Lung (tissue), 13 donors: ENCODE measurements around the gene TANC2. TPM values are rescaled to one million over a fixed set of nuclear protein-coding genes. Genes with fewer than 3 reads are reported as not detected.
A peak's percentile ranks its signal among the peaks of the same experiment; 100 is the strongest.

Experiments used
- ATAC-seq: fragments of 200-7000 bp; cut with Tn5 transposase; one replicate; pipeline ENCODE4 v1.9.1; 2020; ENCODE audit warnings: moderate number of reproducible peaks; ENCODE audit not compliant: insufficient read depth, low FRiP score
- DNase-seq, 3 donors: peaks; one replicate each; pipeline ENCODE4 v3.0.0-alpha.2; 2013 to 2017
- H3K27ac ChIP-seq, 2 donors: one replicate each; pipeline ENCODE4 v1.5.1; 2013; ENCODE audit warnings: mild to moderate bottlenecking in 2 of 2, moderate library complexity in 2 of 2, control low read depth in 1 of 2, inconsistent platforms in 1 of 2, low read depth in 1 of 2, low read length in 1 of 2
- H3K27me3 ChIP-seq, 3 donors: one replicate each; pipeline ENCODE4 v1.5.1; 2013; ENCODE audit warnings: low read length in 2 of 3; ENCODE audit not compliant: control insufficient read depth in 3 of 3, insufficient read depth in 3 of 3
- H3K36me3 ChIP-seq, 4 donors: one replicate each; pipeline ENCODE4 v1.5.1; 2013; ENCODE audit warnings: low read length in 4 of 4, mild to moderate bottlenecking in 1 of 4, moderate library complexity in 1 of 4; ENCODE audit not compliant: control insufficient read depth in 4 of 4, insufficient read depth in 4 of 4
- H3K4me1 ChIP-seq, 5 donors: one replicate each; pipeline ENCODE4 v1.5.1; 2013; ENCODE audit warnings: low read length in 5 of 5, mild to moderate bottlenecking in 2 of 5, moderate library complexity in 1 of 5; ENCODE audit not compliant: control insufficient read depth in 5 of 5, insufficient read depth in 5 of 5
- H3K4me3 ChIP-seq: one replicate; pipeline ENCODE4 v1.5.1; 2013; ENCODE audit warnings: mild to moderate bottlenecking, control low read depth, moderate library complexity
- H3K9ac ChIP-seq, 2 donors: one replicate each; pipeline ENCODE4 v1.5.1; 2013; ENCODE audit warnings: low read length in 2 of 2, control low read depth in 1 of 2; ENCODE audit not compliant: insufficient read depth in 1 of 2
- H3K9me3 ChIP-seq, 4 donors: one replicate each; pipeline ENCODE4 v1.5.1; 2013; ENCODE audit warnings: low read length in 3 of 4, mild to moderate bottlenecking in 1 of 4, moderate library complexity in 1 of 4; ENCODE audit not compliant: control insufficient read depth in 4 of 4, insufficient read depth in 3 of 4
- CTCF ChIP-seq: IDR thresholded peaks from 2 replicates; pipeline ENCODE4 v1.5.1; 2012; ENCODE audit warnings: mild to moderate bottlenecking; ENCODE audit errors: control extremely low read depth, extremely low read depth
- WGBS, 2 donors: extraction: QIAGEN DNeasy Blood & Tissue Kit; methylation state at CpG; one replicate each; pipeline ENCODE4 v1.1.7; 2013; 5-methylcytosine and 5-hydroxymethylcytosine counted together
- polyA plus RNA-seq, 2 donors: library from polyadenylated mRNA; stranded (reverse); fragments of 200-250 nt; gene quantifications; one replicate each; pipeline ENCODE4 v1.2.1, GENCODE V29; 2013
- small RNA-seq: library from RNA; depleted of rRNA; stranded (forward); fragments of <200 nt; gene quantifications from one replicate; pipeline ENCODE3, GENCODE V24; 2014; ENCODE audit warnings: low replicate concordance
- total RNA-seq, 2 donors: library from RNA; depleted of rRNA in 1 of 2; stranded (reverse); fragments of >200 nt in 1 of 2; gene quantifications; one replicate each; pipeline ENCODE4 v1.2.1, GENCODE V29; 2014 to 2021
- donor health status: control.
- donor health status: control.
- donor health status: Bipolar disorder and iron deficiency.
- donor health status: healthy.
- donor health status: DM: yes; HTN: yes; CAD: no.

The TANC2 gene
- total and polyA plus RNA-seq, 4 donors: 15.0 to 136 (median 52.4) TPM

DNA sequence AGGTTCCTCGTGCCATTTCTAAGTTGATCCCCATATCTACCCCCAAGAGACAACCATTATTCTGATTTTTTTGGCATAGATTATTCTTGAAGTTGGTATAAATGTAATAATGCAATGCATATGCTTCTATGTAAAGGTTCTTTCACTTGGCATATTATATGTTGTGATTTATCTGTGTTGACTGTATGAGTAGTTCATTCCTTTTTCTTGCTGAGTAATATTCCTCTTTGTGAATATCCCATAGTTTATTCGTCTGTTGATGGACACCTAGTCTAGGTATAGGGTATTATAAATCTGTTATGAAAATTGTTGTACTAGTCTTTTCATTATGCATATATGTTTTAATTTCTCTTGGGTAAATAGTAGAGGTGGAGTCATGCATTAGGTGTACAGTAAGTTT, 36.6 kb downstream of the TANC2 start:
- peaks cover 0 to 4% (median 0%) of the 10 kb centered on the region in 5 donors for H3K4me1 ChIP-seq
- WGBS, 2 donors: 96 to 97% methylated on average over 2 of the region's 2 CpGs

DNA sequence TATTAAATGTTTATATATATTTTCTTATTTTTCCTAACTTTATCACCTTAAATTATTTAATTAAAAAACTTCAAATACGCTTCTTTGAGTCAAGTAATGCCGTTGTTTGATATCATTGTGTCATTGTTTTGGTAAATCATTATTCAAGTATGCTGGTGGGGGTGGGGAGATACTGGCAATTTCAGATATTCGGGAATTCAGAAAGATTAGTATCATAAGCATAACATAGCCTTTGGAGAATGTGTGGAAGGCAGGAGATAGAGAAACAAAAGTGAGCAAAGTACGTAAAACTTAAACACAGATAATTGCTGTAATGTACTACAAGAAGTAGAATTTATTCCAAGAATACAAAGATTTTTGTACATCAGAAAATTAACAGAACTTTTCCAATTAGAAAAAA, 49.8 kb downstream of the TANC2 start:
- H3K4me3 ChIP-seq: no peak overlapping the region
- ATAC-seq (no peak), DNase-seq (peak in 1 of 3 donors; percentile 20)
- H3K9ac ChIP-seq: no peak overlapping the region
- peaks cover 0 to 2% (median under 1%) of the 10 kb centered on the region in 4 donors for H3K36me3 ChIP-seq
- no peak overlapping the region for H3K27ac ChIP-seq
- H3K4me1 ChIP-seq: no peaks in the 10 kb centered on the region
- no peaks in the 10 kb centered on the region for H3K27me3 ChIP-seq
- TF ChIP-seq CTCF: no peak
- H3K9me3 ChIP-seq: no peaks in the 10 kb centered on the region
- 88 to 93% methylated on average over 4 of the region's 4 CpGs for WGBS, 2 donors

More for the DNA sequence above, 36.6 kb downstream of the TANC2 start:
- H3K9me3 ChIP-seq: no peaks in the 10 kb centered on the region
- peaks cover 0 to 3% (median 0%) of the 10 kb centered on the region in 4 donors for H3K36me3 ChIP-seq
- no peak for TF ChIP-seq CTCF
- ATAC-seq (no peak), DNase-seq (no peak)
- H3K4me3 ChIP-seq: no peak overlapping the region
- H3K27ac ChIP-seq: no peak overlapping the region
- H3K9ac ChIP-seq: no peak overlapping the region
- H3K27me3 ChIP-seq: no peaks in the 10 kb centered on the region

Small RNAs within 50 kb of the gene (small RNA-seq; reads per million reads assigned to genes)
- not detected for gene MIR633

Other genes with a start within 250 kb of the TANC2 start
- gene MARCHF10, start 157.9 kb upstream of the TANC2 start, total RNA-seq: 10 to 100 TPM in 1 of 2 donors, 1 to 10 TPM in 1; 8.8 to 13.8 TPM
- 1 to 10 TPM; 3.1 to 6.1 TPM for gene MARCHF10, start 157.9 kb upstream of the TANC2 start, polyA plus RNA-seq